NCI-H2196 (cell line): ENCODE results near the gene U2AF2.
A peak's percentile ranks its signal among the peaks of the same experiment; 100 is the strongest.

Experiments
- DNase-seq: peaks from one replicate; lab custom pipeline; 2025; ENCODE audit not compliant: unreplicated experiment; lab: John Stamatoyannopoulos, UW

The U2AF2 gene

DNA sequence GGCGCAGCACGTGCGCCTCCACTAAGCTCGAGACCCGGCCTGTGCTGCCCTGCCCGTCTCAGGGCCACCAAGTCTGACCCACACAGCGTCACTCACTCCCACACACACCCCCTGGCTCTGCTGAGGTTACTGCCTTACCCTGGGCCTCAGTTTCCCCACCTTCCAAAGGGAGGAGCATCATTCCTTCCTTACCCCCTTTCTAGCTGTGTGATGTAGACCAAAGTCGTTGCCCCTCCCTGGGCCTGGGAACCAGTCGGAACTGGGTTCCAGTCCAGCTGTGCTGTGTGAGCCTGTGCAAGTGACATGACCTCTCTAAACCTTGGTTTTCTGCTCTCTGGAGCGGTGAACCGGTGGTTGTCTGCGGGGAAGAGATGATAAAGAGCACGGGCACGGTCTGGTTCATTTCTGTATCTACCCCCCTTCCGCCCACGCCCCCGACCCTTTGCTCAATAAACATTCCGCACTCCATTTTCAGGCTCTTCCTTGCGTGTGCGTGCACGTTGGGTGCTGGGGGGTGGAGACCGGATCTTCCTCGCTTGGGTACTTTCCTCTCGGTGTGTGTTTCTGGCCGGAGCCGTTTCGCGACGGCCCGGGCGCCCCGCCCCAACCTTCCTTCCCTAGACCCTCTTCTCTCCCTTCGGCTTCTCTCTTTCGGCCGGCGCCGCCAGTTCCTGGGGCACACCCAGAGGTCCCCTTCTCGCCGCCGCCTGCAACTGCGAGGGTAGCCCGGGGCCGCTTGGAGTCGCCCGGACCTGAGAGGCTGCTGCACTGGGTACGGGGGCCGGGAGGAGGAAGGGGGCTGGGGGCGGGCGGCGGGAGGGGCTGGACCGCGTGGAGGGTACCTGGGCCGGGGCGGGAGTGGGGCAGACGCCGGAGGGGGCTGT, 11.6 kb upstream of the U2AF2 start, which contains the start of gene ZNF581:
Gene ZNF581 (plus strand): TSS at position 647 of the 884 bp plus-strand sequence. CDS start 923 bp downstream, outside the sequence.
- DNase-seq: peak; percentile 74

DNA sequence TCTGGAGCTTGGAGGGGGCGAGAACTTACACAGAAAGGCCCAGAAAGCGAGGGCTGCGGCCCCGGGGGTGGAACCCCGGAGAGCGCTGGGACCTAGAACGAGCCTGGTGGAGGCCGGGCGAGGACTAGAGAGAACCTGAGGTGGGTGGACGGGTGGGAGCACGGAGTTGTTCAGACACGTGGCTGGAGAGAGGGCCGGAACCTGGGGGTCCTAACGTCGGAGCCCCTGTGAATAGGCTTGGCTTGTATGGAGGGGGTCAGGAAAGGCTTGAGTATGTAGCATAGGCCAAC, 11.0 kb upstream of the U2AF2 start:
- no peak for DNase-seq

DNA sequence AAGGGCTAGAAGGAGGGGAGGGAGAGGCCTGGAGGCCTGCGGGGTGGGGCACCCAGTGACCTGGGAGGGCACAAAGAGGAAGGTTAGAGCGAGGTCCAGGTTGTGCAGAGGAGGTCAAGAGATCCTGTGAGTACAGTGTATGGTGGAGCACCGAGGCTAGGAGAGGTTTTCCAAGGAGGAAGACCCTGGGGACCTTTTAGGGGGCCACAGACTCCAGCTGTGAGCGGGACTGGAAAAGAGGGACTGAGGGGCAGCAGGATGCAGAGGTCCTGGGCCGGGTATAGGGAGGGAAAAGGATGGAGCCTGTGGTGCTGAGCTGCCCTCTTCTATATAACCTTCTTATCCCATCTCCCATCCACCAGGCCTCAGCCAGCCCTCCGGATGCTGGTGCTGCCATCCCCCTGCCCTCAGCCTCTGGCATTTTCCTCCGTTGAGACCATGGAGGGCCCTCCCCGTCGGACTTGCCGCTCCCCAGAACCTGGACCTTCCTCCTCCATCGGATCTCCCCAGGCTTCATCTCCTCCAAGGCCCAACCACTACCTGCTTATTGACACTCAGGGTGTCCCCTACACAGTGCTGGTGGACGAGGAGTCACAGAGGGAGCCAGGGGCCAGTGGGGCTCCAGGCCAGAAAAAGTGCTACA, 10.5 kb upstream of the U2AF2 start:
- DNase-seq: no peak

DNA sequence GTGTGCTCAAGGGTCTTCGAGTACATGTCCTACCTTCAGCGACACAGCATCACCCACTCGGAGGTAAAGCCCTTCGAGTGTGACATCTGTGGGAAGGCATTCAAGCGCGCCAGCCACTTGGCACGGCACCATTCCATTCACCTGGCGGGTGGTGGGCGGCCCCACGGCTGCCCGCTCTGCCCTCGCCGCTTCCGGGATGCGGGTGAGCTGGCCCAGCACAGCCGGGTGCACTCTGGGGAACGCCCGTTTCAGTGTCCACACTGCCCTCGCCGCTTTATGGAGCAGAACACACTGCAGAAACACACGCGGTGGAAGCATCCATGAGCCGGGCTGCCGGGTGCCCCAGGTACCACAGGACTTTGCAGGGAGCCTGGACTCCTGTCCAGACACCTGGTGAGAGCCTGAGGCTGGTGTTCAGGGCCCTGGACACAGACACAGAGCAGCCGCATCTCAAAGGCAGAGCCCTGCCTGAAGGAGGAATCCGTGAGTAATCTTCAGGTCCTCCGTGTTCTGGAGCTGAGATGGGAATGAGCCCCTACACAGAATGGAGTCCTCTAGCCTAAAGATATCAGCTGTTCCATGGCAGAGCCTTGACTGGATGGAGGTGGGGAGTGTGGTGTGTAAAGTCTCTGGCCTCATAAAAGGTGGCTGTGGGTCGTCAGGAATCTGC, 9.9 kb upstream of the U2AF2 start:
- no peak for DNase-seq

DNA sequence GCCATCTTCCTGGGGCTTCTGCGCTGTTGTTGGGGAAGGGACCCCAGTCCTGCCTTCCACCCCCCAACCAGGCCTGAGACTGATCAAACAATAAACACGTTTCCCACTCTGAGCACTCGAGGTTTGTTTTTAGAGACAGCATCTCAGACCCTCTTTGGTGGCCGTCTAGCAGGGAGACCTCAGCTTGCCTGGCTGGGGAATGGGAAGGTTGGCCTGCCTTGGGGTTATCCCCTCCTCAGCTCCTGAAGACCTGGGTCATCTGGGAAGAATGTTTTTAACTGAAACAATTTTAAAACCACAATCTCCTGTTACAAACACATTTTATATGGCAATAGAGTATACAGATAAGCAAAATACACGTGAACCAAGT, 9.3 kb upstream of the U2AF2 start:
- no peak for DNase-seq

DNA sequence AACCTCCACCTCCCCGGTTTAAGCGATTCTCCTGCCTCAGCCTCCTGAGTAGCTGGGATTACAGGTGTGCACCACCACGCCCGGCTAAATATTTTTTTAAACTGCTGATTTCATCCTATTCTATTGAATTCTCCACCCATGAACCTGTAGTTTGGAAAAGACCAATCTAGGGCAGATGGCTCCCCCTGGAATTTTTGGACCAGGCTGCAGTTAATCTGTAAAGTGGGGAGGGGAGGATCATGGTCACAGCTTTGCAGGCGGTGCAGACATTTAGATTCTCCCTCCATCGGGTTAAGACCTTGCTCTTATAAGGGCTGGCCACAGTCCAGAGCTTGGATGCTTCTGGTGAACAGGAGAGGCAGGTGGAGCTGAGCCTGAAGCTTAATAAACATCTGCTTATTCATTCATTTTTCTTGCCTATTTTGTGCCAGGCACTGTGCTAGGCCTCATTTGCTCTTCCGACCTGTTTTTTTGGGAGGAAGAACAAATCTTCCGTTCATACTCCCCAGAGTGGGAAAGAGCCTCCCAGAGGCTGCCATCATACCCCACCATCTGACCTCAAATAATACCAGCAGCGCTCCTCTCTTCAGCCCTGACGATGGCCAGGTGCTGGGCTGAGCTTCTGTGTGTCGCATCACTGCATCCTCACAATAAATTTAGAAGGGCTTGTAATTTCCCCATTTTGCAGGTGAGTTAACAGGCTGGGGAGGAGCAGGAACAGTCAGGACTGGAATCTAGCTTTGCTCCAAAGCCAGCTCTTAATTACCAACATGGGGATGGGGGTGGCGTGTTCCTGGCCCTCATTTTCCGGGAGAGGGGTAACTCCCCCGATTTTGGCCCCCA, 7.7 kb upstream of the U2AF2 start:
- DNase-seq: peak; percentile 31

DNA sequence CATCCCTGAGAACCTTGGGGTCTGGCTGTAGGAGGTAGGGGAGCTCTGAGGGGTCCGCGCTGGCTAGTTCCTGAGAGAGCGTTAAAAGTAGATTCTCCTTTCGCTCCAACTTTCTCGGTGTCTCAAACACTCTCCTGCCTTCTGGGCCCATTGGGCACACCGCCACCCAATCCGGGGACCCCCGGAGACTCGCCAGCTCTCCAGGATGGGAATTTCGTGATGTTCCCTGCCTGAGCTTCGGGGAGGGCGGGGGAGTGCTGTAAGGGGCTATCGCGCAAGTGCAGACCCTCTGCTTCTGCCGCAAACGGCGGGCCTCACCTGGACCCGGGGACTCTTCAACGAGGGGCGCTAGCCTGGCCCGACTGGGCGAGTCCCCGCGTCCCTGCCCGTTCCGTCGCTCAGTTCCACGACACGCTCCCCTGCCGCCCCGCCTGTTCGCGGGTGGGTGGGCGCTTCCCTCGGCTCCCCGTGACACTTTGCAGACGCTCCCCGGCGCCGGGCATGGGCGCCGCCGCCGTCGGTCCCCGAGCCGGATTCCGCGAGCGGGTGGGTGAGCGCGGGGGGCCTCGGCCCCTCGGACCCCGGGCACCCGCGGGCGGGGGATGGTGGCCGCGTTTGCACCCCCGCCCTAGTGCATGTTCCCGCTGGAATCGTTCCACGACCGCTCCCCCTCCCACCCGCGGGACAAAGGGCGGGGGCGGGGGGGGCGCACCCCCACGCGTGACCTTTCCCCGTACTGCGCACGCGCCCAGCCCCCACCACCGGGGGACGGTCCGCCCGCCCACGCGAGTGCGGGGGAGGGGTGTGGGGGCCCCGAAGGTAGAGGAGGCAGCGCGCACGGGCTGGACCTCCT, 6.9 kb upstream of the U2AF2 start, which contains the start of gene CCDC106:
Gene CCDC106 (plus strand): TSS at position 481 of the 853 bp plus-strand sequence. CDS start 835 bp downstream, outside the sequence.
- peak; percentile 67 for DNase-seq

DNA sequence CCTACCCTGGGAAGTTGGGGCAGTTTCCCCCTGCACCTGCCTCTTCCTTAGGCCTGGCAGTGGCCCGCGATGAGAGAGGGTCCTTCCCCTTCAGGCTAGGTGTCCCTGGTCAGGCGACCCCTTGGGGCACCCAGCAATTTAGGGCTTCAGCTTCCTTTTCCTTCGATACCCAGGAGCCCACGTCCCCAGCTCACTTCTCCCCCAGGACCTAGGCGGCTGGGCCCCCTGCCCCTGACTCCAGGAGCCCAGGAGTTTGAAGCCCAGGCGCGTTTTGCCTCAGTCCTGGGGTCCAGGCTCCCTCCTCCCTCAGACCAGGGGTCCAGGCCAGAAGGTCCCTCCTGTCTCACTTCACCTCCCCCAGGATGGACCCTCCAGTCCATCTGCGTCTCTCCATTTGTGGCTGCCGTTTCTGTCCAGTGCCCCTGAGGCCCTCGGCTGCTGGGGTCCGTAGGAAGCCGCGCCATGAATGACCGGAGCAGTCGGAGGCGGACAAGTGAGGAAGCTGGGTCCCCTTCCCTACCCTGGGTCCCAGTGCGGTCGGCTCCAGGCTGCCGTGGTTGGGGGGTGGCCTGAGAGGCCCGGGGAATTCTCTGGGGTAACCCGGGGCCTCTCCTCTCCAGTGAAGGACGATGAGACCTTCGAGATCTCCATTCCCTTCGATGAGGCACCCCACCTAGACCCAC, 6.1 kb upstream of the U2AF2 start:
- no peak for DNase-seq

DNA sequence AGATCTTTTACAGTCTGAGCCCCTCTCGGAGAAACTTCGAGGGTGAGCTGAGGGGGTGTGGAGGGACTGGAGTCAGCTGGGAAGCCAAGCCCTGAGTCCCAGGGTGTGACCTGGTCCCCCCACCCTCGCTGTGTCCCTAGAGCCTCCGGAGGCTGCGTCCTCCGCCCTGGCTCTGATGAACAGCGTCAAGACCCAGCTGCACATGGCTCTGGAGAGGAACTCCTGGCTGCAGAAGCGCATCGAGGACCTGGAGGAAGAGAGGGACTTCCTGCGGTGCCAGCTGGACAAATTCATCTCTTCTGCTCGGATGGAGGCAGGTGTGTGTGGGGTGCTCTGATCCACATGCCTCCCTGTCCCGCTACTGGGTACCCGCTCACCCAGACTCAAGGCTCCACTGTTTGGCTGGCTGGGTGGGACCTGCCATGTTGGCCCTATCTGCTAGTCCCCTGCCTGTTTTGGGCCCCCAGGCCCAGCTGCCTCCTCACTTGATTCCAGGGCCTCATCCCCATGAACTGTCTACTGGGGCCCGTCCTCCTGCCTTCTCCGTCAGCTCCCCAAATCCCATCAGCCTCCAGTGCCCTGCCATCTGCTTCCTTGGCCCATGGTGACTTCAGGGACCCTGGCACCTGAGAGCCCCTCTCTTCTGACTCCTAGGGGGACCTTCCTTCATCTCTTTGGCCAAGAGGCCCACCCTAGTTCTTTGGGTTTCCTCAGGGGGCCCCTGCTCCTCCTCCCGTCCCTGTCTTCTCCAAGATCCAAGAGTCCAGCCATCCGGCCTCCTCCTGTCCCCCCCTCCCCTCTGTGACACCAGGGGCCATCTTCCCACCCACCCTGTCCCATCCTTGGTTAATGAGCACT, 5.3 kb upstream of the U2AF2 start:
- no peak for DNase-seq

DNA sequence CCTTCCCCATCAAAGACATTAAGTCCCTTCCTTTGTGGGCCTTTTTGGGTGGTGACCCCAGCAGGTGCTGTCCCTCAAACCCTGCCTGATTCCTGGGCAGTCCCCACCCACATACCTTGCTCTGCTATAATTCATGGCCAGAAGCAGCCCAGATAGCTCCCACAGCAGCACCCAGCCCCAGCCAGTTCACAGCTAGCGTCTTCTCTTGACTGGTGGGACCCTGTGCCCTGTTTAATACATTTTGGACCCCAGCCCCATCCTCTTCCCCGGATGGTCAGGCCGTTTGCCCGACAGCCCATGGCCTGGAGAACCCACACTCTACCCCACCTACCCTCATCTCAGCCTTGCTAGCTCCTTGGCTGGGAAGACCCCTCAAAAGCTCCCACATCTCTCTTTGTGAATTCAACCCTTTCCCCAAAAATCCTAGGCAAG, 4.7 kb upstream of the U2AF2 start:
- no peak for DNase-seq

DNA sequence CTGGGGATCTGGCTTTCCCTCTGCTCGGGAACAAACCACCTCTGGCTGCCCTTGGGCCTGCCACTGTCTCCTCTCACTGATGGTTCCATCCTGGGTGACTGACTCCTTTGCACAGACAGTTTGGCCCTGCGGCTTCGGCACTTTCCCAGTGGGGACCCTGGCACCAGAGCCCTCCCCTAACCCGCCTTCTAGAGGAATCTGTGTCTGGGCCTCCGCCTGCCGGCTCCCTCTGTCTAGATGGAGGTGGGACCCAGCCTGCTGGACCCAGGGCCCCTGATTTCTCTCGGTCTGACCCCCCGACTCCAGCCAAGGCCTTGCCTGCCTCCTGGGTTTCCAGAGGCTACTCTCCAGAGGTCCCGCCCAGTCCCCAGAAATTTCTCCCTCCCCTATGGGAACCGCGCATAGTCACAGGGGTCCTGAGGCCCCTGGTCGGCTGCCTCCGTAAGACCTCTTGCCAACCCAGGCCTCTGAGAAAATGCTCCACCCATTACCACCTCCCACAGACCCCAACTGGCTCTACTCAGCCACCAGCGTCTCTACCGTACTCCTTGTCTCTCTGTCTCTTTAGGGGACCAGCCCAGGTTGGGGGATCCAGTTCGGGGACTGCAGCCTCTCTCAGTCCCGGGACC, 4.1 kb upstream of the U2AF2 start:
- DNase-seq: no peak

DNA sequence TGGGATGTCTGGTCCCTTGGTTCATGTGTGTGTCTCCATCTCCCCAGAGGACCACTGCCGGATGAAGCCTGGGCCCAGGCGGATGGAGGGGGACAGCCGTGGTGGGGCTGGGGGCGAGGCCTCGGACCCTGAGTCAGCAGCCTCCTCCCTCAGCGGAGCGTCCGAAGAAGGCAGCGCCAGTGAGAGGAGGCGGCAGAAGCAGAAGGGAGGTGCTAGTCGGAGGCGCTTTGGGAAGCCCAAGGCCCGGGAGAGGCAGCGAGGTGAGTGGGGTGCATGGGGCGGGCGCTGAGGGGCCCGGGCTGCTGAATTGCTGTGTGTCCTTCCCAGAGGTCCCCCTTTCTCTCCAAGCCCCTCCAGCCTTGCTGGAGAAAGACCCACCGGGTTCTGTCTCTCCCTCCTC, 3.6 kb upstream of the U2AF2 start:
- DNase-seq: no peak

DNA sequence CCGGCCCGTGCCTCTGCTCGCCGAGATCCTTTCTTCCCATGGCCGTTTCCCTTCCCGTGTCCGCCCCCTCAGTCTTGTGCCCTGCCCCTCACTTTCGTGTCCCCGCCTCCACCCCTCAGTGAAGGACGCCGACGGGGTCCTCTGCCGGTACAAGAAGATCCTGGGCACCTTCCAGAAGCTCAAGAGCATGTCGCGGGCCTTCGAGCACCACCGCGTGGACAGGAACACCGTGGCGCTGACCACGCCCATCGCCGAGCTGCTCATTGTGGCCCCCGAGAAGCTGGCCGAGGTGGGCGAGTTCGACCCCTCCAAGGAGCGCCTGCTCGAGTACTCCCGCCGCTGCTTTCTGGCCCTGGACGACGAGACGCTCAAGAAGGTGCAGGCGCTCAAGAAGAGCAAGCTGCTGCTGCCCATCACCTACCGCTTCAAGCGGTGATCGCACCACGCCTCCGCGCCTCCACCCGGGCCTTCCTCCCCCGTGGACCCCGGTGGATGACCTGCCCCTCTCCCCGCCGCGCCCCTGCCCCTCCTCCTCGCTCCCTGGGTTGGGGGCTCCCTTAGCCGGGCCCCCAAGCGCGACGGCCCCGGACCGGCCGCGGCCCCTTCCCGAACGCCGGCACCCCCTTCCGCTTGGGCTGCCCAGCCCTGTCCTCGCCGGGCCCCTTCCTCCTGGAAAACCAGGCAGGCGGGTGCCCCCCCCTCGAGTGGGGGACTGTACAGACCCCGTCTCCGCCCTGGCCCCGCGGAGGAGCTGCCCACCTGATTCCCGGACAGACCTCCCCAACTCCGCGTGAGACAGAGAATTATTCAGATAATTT, 2.3 kb upstream of the U2AF2 start:
- no peak for DNase-seq

DNA sequence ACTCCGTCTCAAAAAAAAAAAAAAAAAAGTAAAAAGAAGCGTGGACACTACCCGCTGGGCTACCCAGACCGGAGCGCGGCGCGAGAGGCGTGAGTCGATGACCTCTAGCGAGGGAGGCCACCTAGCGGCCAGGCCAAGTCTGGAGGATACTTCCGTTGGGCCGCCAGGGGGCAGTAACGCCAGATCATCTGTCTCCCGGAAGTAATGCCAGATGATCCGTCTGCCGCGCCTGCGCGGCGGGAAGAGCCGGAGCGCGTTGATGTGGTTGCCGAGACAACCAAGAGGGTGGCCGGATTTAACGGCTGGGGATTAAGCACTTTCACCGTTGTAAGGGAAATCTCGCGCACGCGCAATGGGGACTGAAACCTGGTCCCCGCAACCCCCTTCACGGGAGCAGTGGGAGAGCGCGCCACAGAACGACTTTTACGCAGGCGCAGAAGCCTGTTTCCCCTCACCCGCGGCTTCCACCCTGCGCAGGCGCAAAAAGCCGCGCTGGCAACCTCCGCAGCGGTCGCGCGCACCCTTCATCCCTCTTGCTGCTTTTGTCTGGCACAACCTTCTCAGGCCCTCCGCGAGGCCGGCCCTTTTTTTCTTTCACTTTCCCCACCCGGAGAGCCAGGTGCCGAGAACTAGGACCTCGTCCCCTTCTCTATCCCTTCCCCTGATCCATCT, 1.0 kb upstream of the U2AF2 start:
- DNase-seq: peak; percentile 98

DNA sequence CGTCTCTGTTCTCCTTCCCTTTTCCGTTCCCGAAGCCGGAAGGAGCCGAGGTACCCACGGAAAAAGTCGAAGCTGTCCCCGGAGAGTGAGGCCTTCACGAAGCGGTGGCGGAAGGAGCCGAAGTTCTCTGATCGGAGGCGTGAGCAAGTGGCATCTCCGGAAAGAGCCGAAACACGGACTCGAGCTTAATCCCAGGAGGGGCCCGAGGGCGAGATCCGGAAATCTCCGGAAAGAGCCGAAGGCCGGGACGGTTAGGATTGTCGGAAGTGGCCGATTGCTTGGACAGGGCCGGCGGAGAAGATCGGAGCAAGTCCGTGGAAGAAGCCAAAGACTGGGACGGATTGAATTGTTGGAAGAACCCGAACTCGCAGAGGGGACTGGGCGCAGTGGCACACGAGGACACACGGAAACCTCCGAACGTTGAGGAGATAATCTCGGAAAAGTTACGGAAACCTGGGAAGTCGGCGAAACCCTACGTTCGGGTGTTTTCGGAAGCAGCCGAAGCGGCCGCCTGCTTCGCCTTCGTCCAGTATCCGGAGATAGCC, 440 bp upstream of the U2AF2 start:
- DNase-seq: peak; percentile 99

DNA sequence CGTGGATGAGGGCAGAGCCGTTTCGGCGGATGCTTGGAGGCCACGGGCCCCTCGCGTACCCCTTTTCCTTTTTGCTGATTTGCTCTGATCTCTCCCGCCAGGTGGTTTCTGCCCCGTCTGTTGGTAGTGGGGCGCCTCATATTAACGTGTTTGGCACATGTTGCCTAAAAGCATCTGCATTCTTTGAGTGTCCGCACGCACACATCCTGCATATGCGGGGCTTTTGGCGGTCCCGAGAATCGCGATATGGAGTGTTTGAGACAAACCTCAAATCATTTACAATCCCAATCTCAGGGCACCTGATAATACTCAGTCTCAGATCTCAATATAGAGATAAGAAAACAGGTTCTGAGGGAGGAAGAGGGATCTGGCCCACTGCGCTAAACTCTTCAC, 809 bp downstream of the U2AF2 start:
- DNase-seq: no peak
